GM10266 (cell line): ENCODE measurements around the gene IDNK.

Source experiments
- DNase-seq: peaks from one replicate; pipeline ENCODE4 v3.0.0; 2012; ENCODE audit errors: extremely low spot score
- CTCF ChIP-seq: IDR thresholded peaks from 2 replicates; pipeline ENCODE4 v1.5.1; 2012; ENCODE audit warnings: mild to moderate bottlenecking, low read depth; ENCODE audit not compliant: control insufficient read depth, insufficient read depth; ENCODE audit errors: missing control alignments

The IDNK gene

GRCh38 chr9:83681490-83681889, 58.5 kb downstream of the IDNK start:
- no peak for TF ChIP-seq CTCF
- DNase-seq = no peak

GRCh38 chr9:83688921-83689320, 66.0 kb downstream of the IDNK start:
- no peak for TF ChIP-seq CTCF
- no peak for DNase-seq

GRCh38 chr9:83691492-83691891, 68.5 kb downstream of the IDNK start:
- TF ChIP-seq CTCF = no peak
- DNase-seq = no peak
